Keratinocyte (primary cell): ENCODE results near the gene LZTFL1. TPM values are rescaled to one million over a fixed set of nuclear protein-coding genes. Genes with fewer than 3 reads are reported as not detected.

ENCODE experiments used
- DNase-seq: peaks from one replicate; pipeline ENCODE4 v3.0.0-alpha.2; 2011; ENCODE audit warnings: low read depth, missing footprints, low spot score
- FAIRE-seq: peaks from 2 replicates; lab custom pipeline; 2011; peaks lifted over from hg19 to GRCh38; lab: Jason Lieb, UNC
- H2AFZ ChIP-seq: 2 replicates; pipeline ENCODE4 v1.6.0; 2012; ENCODE audit warnings: low read length, control low read depth, inconsistent platforms; ENCODE audit not compliant: control insufficient read depth
- H3K27ac ChIP-seq: 2 replicates; pipeline ENCODE4 v1.5.1; 2011; ENCODE audit warnings: low read length; ENCODE audit not compliant: control insufficient read depth, insufficient read depth
- H3K27me3 ChIP-seq: 3 replicates; pipeline ENCODE4 v1.6.0; 2011; ENCODE audit warnings: low read length; ENCODE audit not compliant: control insufficient read depth, insufficient read depth; ENCODE audit errors: extremely low read depth
- H3K36me3 ChIP-seq, 2 experiments: 2 replicates in 1 of 2; 3 replicates in 1 of 2; pipeline ENCODE4 v1.5.1; 2011; ENCODE audit warnings: low read length in 2 of 2, mild to moderate bottlenecking in 1 of 2; ENCODE audit not compliant: control insufficient read depth in 2 of 2, insufficient read depth in 2 of 2; ENCODE audit errors: extremely low read depth in 1 of 2
- H3K4me1 ChIP-seq: 3 replicates; pipeline ENCODE4 v1.5.1; 2011; ENCODE audit warnings: low read length; ENCODE audit not compliant: control insufficient read depth, insufficient read depth; ENCODE audit errors: extremely low read depth
- H3K4me2 ChIP-seq: 3 replicates; pipeline ENCODE4 v1.6.0; 2011; ENCODE audit warnings: low read depth, low read length; ENCODE audit not compliant: control insufficient read depth, insufficient read depth; ENCODE audit errors: extremely low read depth
- H3K4me3 ChIP-seq, 3 experiments: fragments of 200-600 bp in 1 of 3; sonication (generic) in 1 of 3; 2 replicates in 2 of 3; 3 replicates in 1 of 3; pipeline ENCODE4 v1.5.1; 2011 to 2016; ENCODE audit warnings: low read length in 3 of 3, mild to moderate bottlenecking in 3 of 3, control low read depth in 2 of 3, inconsistent platforms in 1 of 3, low read depth in 1 of 3, mixed read lengths in 1 of 3, mixed run types in 1 of 3, moderate library complexity in 1 of 3; ENCODE audit not compliant: control insufficient read depth in 2 of 3, insufficient read depth in 2 of 3; ENCODE audit errors: extremely low read depth in 1 of 3
- H3K79me2 ChIP-seq: 2 replicates; pipeline ENCODE4 v1.6.0; 2012; ENCODE audit warnings: low read length; ENCODE audit not compliant: control insufficient read depth, insufficient read depth
- H3K9ac ChIP-seq: 3 replicates; pipeline ENCODE4 v1.6.0; 2011; ENCODE audit warnings: low read length; ENCODE audit not compliant: control insufficient read depth, insufficient read depth; ENCODE audit errors: extremely low read depth
- H3K9me1 ChIP-seq: 3 replicates; pipeline ENCODE4 v1.6.0; 2011; ENCODE audit warnings: low read length; ENCODE audit not compliant: control insufficient read depth, insufficient read depth; ENCODE audit errors: extremely low read depth
- H3K9me3 ChIP-seq: 2 replicates; pipeline ENCODE4 v1.5.1; 2012; ENCODE audit warnings: low read depth, low read length; ENCODE audit not compliant: control insufficient read depth
- H4K20me1 ChIP-seq: 3 replicates; pipeline ENCODE4 v1.6.0; 2011; ENCODE audit warnings: low read length; ENCODE audit not compliant: control insufficient read depth, insufficient read depth; ENCODE audit errors: extremely low read depth
- EZH2 ChIP-seq: IDR thresholded peaks from one replicate; pipeline ENCODE4 v1.6.1; 2012; ENCODE audit warnings: inconsistent platforms, mild to moderate bottlenecking, low read length, moderate library complexity
- dilution Hi-C: fragments of 300-500 bp; cut with MboI; formaldehyde crosslinking; loops from one replicate; pipeline ENCODE4 v1.7.0; 2020; ENCODE audit warnings: low sequenced_read_pairs; ENCODE audit not compliant: extremely low pct_ligation_motif_present
- polyA plus RNA-seq, 5 experiments: library from polyadenylated mRNA; depleted of rRNA in 3 of 5; stranded (reverse) in 3 of 5; stranded (forward) in 1 of 5; unstranded in 1 of 5; fragments of >200 nt; gene quantifications; 1 replicate in 1 of 5; 2 replicates in 3 of 5; 3 replicates in 1 of 5; pipeline versions ENCODE4 v1.2.1 to v1.2.3, GENCODE V29; 2011 to 2012; ENCODE audit warnings: missing spikeins in 2 of 5, low read depth in 1 of 5, low replicate concordance in 1 of 5
- TF ChIP-seq, protein P1 (sequence below), 3 experiments: IDR thresholded peaks in 1 of 3; conservative IDR thresholded peaks in 1 of 3; optimal IDR thresholded peaks in 1 of 3; 2 replicates in 2 of 3; 3 replicates in 1 of 3; pipeline versions ENCODE3 to v1.5.1; 2011; ENCODE audit warnings: low read length in 3 of 3, mild to moderate bottlenecking in 3 of 3, moderate library complexity in 2 of 3, control low read depth in 1 of 3, inconsistent platforms in 1 of 3; ENCODE audit not compliant: insufficient read depth in 2 of 3; ENCODE audit errors: extremely low read depth in 1 of 3

Gene LZTFL1
- polyA plus RNA-seq, 1 donor (not counting 4 experiments of a cell fraction or from before 2014, with no cell fraction given): 17.9 TPM

GRCh38 chr3:45781841-45782240 is 60.1 kb downstream of the LZTFL1 start:
- TF ChIP-seq, protein P1, sequence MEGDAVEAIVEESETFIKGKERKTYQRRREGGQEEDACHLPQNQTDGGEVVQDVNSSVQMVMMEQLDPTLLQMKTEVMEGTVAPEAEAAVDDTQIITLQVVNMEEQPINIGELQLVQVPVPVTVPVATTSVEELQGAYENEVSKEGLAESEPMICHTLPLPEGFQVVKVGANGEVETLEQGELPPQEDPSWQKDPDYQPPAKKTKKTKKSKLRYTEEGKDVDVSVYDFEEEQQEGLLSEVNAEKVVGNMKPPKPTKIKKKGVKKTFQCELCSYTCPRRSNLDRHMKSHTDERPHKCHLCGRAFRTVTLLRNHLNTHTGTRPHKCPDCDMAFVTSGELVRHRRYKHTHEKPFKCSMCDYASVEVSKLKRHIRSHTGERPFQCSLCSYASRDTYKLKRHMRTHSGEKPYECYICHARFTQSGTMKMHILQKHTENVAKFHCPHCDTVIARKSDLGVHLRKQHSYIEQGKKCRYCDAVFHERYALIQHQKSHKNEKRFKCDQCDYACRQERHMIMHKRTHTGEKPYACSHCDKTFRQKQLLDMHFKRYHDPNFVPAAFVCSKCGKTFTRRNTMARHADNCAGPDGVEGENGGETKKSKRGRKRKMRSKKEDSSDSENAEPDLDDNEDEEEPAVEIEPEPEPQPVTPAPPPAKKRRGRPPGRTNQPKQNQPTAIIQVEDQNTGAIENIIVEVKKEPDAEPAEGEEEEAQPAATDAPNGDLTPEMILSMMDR (optimal IDR thresholded peaks at IDR 0.05 in 1 of 3, IDR thresholded peaks at IDR 0.05 in 1 of 3, conservative IDR thresholded peaks at IDR 0.05 in 1 of 3; ENCODE audit: extremely low read depth in 1 of 3, insufficient read depth in 2 of 3, low read length in 3 of 3): no peak
- TF ChIP-seq EZH2: no peak
- Histone ChIP-seq H3K79me2 (no peaks in the 10 kb centered on the region), H3K27ac (no peak overlapping the region), H3K9me1 (no peaks in the 10 kb centered on the region), H2AFZ (no peak overlapping the region), H3K4me1 (no peaks in the 10 kb centered on the region), H3K9me3 (no peaks in the 10 kb centered on the region), H3K27me3 (peaks cover 21% of the 10 kb centered on the region), H3K36me3 (no peaks in the 10 kb centered on the region), H4K20me1 (no peaks in the 10 kb centered on the region), H3K4me2 (no peak overlapping the region), H3K4me3 (no peak overlapping the region), H3K9ac (no peak overlapping the region)
- DNase-seq (no peak), FAIRE-seq (no peak)
- dilution Hi-C loops: no loop called here

DNA sequence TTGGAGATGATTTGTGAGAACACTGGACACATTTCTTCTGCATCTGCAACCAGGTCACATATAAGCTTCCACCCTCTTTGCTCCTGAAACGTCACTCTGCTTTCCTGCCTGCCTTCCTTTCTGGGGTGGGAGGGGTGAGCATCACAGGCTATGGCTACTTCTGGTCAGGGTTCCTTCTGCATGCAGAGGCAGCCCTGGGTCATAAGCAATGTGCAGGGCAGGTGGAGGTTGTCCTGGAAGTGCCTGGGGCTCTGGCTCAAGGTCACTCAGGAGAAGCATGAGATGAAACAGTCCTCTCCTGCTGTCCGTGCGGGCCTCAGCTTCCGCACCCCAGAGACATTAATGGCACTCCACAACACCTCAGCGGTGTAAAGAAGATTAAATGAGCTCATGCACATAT is 60.6 kb downstream of the LZTFL1 start:
- no peak for FAIRE-seq
- Histone ChIP-seq H4K20me1 (no peaks in the 10 kb centered on the region), H3K9me1 (no peaks in the 10 kb centered on the region), H3K4me2 (no peak overlapping the region), H3K36me3 (no peaks in the 10 kb centered on the region), H2AFZ (no peak overlapping the region), H3K4me3 (no peak overlapping the region), H3K9me3 (no peaks in the 10 kb centered on the region), H3K79me2 (no peaks in the 10 kb centered on the region), H3K9ac (no peak overlapping the region), H3K4me1 (no peaks in the 10 kb centered on the region), H3K27ac (no peak overlapping the region), H3K27me3 (peaks cover 22% of the 10 kb centered on the region)
- TF ChIP-seq, protein P1 (optimal IDR thresholded peaks at IDR 0.05 in 1 of 3, IDR thresholded peaks at IDR 0.05 in 1 of 3, conservative IDR thresholded peaks at IDR 0.05 in 1 of 3; ENCODE audit: extremely low read depth in 1 of 3, insufficient read depth in 2 of 3, low read length in 3 of 3): no peak
- TF ChIP-seq EZH2: no peak
- no peak for DNase-seq
- dilution Hi-C loops: no loop called here
